Measurements from ENCODE around the gene PLXNA4.

GRCh38 chr7:132578826-132579225 is 2.6 kb upstream of the PLXNA4 start:
- TF ChIP-seq CTCF (IDR thresholded peaks at IDR 0.05) (no peak), POLR2A (IDR thresholded peaks at IDR 0.05) (no peak)

Data from lower leg skin (tissue), 3 donors.